Epidermal melanocyte (primary cell): ENCODE data around the gene DDR1.
A peak's percentile ranks its signal among the peaks of the same experiment; 100 is the strongest.
"Not testable (repeated sequence)": the region's sequence is repeated elsewhere in the genome, so short reads cannot be mapped to it uniquely, and the experiment has no call there.

Experiments
- DNase-seq: peaks from one replicate; pipeline ENCODE4 v3.0.0; 2011; ENCODE audit warnings: low spot score; ENCODE audit not compliant: insufficient read length

Gene DDR1

GRCh38 chr6:30917041-30917440 lies 32.7 kb downstream of the DDR1 start:
- no peak for DNase-seq

GRCh38 chr6:30917487-30917886 lies 33.2 kb downstream of the DDR1 start:
- DNase-seq, result no peak

- DNase-seq, result no peak
These were observed 34.4 kb downstream of the DDR1 start for GRCh38 chr6:30918670-30919069.

GRCh38 chr6:30922447-30922852 lies 38.1 kb downstream of the DDR1 start:
- DNase-seq, result no peak

GRCh38 chr6:30924040-30924627 lies 39.8 kb downstream of the DDR1 start:
- DNase-seq, result not testable (repeated sequence)

GRCh38 chr6:30926644-30927043 lies 42.3 kb downstream of the DDR1 start:
- DNase-seq, result no peak

GRCh38 chr6:30927080-30927479 lies 42.8 kb downstream of the DDR1 start:
- not testable (repeated sequence) for DNase-seq

GRCh38 chr6:30928677-30929076 lies 44.4 kb downstream of the DDR1 start:
- DNase-seq, result no peak

GRCh38 chr6:30930506-30930905 lies 46.2 kb downstream of the DDR1 start:
- DNase-seq, result no peak

- no peak for DNase-seq
These were observed 47.0 kb downstream of the DDR1 start for GRCh38 chr6:30931272-30931671.

GRCh38 chr6:30931969-30932645 lies 47.8 kb downstream of the DDR1 start, which contains the start of gene SFTA2:
Gene SFTA2, minus strand, starts transcription at chr6:30932170. Its CDS starts 74 bp downstream, at chr6:30932096.
- no peak for DNase-seq

GRCh38 chr6:30932665-30933365 lies 48.5 kb downstream of the DDR1 start:
- no peak for DNase-seq

GRCh38 chr6:30935018-30935417 lies 50.7 kb downstream of the DDR1 start:
- DNase-seq, result no peak

- DNase-seq, result no peak
These were observed 52.9 kb downstream of the DDR1 start for GRCh38 chr6:30937265-30937664.

- no peak for DNase-seq
These were observed 54.4 kb downstream of the DDR1 start for GRCh38 chr6:30938730-30939129.

- DNase-seq, result no peak
These were observed 55.2 kb downstream of the DDR1 start for GRCh38 chr6:30939473-30939872.

GRCh38 chr6:30940361-30940986 lies 56.2 kb downstream of the DDR1 start, which contains the start of gene MUCL3:
Gene MUCL3, plus strand, starts transcription at chr6:30940973. Its CDS starts 27 bp downstream, at chr6:30941000.
- DNase-seq, result no peak

GRCh38 chr6:30942338-30943060 lies 58.2 kb downstream of the DDR1 start:
- DNase-seq, result peak; percentile 81

GRCh38 chr6:30944051-30944450 lies 59.7 kb downstream of the DDR1 start:
- no peak for DNase-seq

- DNase-seq, result no peak
These were observed 61.0 kb downstream of the DDR1 start for GRCh38 chr6:30945281-30945680.

- DNase-seq, result no peak
These were observed 62.9 kb downstream of the DDR1 start for GRCh38 chr6:30947231-30947630.
